HG03342 (cell line): ENCODE data around the gene WDFY3.
"Not testable (repeated sequence)": the region's sequence is repeated elsewhere in the genome, so short reads cannot be mapped to it uniquely, and the experiment has no call there.

Experiments used
- ATAC-seq: cut with Tn5 transposase; IDR thresholded peaks from one replicate; pipeline ENCODE4 v1.9.1; 2021; ENCODE audit warnings: mild to moderate bottlenecking, moderate library complexity; ENCODE audit not compliant: unreplicated experiment

WDFY3 gene

DNA sequence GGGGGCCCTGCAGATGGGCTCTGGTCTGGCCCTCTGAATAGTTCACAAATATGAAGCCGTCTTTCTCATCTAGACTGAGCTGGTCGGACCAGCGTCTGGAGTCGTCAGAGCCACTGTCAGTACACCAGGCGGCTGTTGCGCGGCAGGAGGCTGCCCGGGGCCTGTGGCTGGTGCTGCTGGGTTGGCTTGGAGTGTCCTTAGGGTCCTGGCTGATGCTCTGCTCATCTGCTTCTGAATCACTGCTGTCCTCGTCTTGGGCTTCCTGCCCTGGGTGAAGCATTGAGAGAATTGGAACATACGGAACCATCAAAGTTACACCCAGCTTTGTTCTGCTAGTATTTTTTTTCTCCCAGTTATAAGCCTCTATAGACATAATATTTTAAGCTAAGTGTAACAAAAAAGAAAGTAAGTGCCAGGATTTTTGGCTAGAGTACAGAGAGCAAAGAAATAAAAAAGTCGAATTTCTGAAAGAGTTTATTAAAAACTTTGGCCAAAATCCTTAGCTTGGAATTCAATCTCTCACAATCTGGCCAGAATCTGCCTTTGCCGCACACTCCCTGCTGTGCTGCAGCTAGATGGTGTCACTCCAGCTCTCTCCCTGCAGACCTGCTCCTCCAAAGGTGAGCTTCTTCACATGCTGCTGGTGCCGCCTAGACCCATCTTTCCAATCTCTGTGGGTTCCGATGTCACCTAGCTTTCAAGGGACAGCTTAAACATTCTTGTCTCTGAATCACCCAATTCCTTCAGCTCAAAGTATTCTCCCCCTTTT is 287.3 kb downstream of the WDFY3 start:
- no peak for ATAC-seq

DNA sequence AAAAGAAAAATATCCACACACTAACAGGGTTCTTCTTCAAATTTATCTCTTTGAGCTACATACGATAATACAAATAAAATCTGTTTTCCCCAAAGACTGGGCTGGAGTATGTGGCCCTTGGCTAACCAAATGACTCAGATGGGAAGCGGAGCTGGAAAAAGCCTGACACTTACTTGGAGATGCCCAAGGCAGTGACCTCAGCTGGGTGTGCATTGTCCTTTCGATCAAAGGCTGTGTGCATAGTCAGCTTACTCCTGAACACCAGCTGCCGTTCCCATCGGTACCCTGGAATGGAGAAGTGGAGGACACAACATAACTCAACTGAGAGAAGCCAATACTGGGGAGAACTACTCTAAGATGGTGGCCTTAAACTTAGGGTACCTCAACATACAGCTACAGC is 288.5 kb downstream of the WDFY3 start:
- no peak for ATAC-seq

GRCh38 chr4:84677093-84677492 is 289.4 kb downstream of the WDFY3 start:
- no peak for ATAC-seq

GRCh38 chr4:84673475-84674240 is 292.8 kb downstream of the WDFY3 start:
- no peak for ATAC-seq

GRCh38 chr4:84672177-84672576 is 294.3 kb downstream of the WDFY3 start:
- ATAC-seq: no peak

DNA sequence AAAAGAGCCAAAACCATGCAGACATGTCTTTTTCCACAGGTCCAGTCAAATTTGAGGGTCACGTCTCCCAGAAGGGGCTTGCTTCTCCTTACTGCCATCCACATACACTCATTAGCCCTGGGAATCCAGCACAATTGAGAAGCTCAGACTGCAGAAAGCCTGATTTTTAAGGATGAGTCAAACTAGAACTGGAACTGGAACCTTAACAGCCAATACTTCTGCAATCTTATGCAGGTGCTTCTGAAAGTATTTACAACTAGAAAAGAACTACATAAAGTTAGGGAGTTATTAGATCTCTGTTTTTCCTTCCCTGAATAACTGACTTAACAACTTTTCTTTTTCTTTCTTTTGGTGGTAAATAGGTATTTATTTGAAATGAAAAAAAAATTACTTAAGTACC is 297.3 kb downstream of the WDFY3 start:
- no peak for ATAC-seq

DNA sequence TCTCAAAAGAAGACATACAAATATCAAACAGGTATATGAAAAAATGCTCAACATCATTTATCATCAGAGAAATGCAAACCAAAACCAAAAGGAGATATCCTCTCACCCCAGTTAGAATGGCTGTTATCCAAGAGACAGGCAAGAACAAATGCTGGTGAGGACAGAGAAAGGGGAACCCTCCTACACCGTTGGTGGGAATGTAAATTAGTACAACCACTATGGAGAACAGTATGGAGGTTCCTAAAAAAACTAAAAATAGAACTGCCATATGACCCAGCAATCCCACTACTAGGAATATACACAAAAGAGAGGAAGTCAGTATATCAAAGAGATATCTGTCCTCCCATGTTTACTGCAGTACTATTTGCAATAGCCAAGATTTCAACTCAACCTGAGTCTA is 300.1 kb downstream of the WDFY3 start:
- ATAC-seq: no peak

GRCh38 chr4:84664767-84665166 is 301.7 kb downstream of the WDFY3 start:
- ATAC-seq: not testable (repeated sequence)

DNA sequence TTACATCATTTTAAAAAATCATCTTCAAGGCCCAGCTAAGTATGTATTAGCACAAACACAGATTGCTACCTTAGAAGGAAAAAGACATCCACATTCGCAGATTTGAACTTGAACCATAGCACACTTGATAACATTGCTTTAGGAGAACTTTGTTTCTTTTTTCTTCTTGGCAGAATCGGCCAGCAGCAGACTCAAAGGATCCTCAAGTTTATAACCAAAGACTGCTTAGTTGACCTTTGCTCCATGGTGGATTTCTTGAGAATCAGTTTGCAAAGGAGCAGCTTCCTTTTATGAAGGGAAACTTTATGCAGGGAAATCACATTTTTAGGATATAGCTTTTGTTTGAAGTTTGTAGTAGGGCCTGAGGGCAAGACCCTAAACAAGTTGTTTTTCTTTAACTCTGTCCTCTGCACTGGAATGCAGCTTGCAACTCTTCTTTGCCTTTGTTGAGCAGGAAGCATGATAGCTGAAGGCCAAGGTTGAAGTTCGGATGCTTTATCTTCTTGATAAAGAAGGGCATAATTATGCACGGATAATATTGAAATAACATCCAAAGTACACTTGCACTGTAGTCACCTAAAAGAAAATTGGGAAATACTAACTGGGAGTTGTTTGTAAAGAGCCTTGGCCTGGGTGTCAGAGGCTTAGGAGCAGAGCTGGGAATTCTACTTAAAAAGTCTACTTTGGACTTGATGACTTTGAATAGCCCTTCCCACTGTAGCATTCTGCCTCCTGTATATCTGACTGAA is 305.1 kb downstream of the WDFY3 start:
- no peak for ATAC-seq

DNA sequence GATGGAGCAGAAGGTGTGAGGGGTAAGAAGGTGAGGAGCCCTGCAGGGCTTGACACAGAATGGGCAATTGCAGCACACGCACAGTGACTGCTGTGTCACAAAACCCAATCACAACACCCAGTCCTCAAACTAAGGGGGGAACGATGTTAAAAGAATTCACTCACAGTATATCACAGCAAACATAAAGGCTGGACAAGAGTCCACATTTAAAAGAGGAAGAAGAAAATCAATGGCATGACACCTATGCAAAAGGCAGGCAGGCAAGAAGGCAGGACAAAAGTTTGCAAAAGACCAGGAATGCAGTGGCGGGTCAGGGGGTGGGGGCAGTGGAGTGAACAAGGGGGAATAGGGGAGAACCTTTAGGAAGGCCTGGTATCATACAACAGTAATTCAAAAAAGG is 305.9 kb downstream of the WDFY3 start:
- no peak for ATAC-seq

- ATAC-seq: no peak
Observed at GRCh38 chr4:84652478-84652877, 314.0 kb downstream of the WDFY3 start.

DNA sequence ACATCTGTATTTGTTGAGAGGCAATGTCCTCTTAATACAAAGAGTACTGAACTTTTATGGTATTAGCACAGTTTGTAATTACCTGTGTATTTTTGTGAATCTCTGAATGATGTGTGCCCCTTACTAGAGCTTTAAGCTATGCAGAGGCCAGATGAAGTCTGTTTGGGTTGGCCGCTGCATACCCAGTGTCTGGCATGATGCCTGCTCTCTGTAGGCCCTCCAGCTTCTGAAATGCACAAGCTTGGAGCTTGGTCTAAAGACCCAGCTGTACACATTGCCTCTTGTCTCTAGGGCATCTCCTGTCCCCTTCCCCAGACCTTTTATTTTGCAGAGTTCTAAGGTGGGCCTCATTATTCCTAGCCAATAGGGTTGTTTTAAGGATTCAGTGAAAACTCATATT is 315.0 kb downstream of the WDFY3 start:
- no peak for ATAC-seq

- ATAC-seq: no peak
Observed at GRCh38 chr4:84648863-84649647, 317.4 kb downstream of the WDFY3 start.

DNA sequence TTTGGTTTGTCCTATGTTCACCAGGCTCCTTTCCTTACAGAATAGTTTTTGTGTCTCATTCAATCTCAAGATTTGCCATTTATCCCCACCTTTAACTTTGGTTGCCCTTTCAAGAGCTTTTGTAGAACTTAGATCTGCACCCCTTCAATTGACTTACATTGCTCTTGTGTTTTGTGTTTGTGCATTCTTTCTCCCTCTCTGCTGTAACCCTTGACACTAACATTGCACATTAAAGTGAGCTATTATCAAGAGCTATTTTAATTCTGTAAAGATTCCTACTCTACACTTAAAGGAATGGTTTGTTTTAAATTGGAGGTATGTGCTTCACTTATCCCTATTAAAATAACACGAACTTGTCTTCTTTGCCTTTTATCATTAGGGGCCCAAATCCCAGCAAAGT is 318.3 kb downstream of the WDFY3 start:
- ATAC-seq: no peak

GRCh38 chr4:84647312-84647884 is 319.1 kb downstream of the WDFY3 start:
- no peak for ATAC-seq

DNA sequence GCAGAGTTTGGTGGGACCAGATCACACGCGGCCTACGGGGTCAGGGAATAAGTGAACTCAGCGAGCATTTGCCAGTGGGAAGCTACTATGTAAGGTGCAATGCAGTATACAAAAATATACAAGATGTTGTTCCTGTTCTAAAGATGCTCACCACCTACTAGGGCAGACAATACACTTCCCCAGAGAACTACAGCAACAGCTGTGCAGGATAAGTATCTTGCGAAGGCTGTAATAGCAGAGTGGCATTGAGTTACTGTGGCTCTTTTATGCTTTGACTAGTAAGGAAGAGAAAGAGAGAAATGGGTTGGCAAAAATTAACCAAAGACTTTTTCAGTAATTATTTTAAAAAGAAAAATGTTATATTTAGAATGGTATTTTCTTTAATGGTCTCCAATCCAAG is 322.4 kb downstream of the WDFY3 start:
- ATAC-seq: no peak

DNA sequence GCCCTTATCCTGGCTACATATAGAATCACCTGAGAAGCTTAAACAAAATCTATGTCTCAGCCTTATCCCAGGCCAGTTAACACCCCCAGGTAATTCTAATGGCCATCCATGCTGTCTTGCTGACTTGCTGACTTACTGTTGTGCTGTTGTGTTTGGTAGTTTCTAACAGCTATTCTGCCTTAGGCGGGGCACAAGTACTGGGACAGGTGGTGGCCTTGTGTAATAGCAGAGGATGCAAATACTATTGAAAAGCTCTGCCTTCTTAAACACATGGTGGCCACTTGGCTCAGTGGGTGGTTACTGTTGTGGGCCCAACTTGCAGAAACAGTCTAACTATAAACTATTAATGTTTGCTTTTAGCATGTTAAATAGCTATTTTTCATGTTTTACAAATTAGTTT is 327.3 kb downstream of the WDFY3 start:
- no peak for ATAC-seq

- no peak for ATAC-seq
Observed at GRCh38 chr4:84638092-84638491, 328.4 kb downstream of the WDFY3 start.

GRCh38 chr4:84634961-84635360 is 331.5 kb downstream of the WDFY3 start:
- no peak for ATAC-seq

GRCh38 chr4:84632092-84632491 is 334.4 kb downstream of the WDFY3 start:
- no peak for ATAC-seq

DNA sequence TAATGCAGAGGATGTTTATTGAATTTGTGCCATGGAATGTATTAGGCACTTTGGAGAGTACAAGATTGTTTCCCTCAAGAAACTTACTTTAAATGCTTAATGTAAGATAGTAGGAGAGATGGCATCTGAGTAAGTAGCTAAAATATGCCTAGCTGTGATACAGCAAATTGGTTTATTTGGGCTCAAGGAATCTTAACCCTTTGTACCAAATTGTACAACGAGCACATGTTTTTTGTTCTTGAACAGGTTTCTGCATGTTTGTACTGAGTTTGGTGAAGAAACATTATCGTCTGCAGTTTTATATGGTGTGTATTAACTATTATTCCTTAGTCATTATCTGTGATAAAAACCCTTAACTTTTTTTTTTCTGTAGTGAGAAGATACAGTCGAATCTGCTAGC is 334.9 kb downstream of the WDFY3 start:
- no peak for ATAC-seq
